DLD1 (cell line): ENCODE results near the gene TIAM1.

Source experiments
- in situ Hi-C: cut with HindIII; loops from 2 replicates; pipeline ENCODE4 v1.10.0; 2017; ENCODE audit warnings: low sequenced_read_pairs

Gene TIAM1

DNA sequence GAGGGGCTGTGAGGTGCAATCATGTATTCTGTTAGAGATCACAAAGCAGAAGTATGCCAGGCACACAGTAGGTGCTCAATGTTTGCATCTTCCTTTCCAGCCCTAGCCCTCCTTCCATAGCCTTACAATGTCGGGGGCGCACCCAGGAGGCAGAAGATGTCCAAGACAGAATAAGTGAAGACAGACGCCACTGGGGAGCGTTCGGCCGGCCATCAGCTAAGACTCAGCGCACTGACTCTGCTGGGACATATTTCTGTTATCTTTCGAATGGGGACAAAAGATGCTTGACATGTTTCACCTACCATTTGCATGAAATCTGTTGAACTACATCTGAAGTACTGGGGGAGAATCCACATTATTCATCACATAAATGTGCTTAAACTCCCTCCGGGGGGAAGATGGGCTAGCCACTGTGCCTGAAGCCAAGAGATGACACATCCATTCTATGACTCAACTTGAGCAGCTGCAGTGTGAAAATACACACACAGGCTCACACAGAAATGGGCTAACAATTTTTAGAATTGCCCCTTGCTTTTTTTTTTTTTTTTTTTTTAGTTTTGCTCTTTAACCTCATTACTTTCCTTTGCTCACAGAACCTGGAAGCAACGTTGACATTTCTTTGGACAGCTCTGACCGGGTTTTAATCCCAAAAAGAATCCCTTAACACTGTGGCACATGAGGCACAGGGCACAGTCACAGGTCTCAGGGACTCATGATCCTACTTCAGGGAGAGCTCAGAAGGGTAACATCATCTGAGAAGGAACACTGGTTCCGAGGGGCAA lies 7.9 kb downstream of the TIAM1 start:
- in situ Hi-C loops, result no loop called here

DNA sequence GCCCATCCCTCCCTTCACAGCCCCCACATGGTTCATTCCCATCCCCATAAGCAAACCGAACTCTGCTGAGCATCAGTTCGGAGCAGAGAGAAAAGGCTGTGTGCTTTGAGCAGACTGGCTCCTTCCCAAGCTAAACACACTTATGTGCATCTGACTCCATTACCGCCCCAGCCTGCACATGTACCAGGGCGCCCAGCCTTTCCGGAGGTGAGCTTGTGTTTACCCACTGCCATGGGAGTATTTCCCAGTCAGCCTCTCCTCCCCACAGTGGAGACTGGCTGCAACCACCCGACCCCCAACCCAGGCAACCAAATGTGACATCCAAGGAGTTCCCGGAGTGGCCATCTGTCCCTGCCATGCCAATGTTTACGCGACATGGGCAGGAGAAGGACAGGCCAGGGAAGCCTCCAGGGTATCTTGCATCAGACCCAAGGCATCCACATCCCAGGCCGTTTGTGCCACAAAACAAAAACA lies 9.4 kb downstream of the TIAM1 start:
- in situ Hi-C loops, result no loop called here

DNA sequence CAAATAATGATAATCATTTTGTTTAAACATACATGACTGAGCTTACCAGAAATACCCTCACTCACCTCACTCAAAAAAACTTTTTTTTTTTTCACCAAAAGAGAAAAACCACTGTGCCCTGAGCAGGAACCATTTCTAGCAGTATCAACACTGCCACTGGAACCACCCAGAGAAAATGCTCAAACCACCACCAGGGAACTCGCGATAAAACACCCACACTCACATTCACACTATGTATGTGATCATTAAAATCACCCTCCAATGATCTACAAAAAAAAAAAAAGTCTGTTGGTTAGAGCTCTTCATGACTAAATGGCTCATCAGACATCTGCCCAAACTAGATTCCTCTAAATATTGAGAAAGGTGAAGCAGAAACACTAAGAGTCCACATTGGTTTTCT lies 11.5 kb downstream of the TIAM1 start:
- in situ Hi-C loops, result no loop called here

DNA sequence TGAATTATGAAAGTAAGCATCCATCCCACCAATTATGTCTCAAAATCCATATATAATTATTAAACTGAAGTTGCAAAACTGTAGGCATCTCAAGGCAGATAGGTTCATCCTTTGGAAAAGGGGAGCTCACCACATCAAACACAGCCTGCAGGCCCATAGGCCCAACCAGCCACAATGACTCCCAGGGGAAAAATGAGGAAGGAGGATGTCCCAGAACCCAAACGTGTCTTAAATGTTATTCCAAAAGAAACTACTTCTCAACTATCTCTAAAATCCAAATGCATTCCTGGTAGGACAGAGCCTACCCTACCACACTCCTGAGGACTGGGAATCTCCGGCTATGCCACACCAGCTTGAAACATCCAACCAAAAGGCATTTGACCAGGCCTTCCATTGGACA lies 12.8 kb downstream of the TIAM1 start:
- in situ Hi-C loops, result no loop called here

DNA sequence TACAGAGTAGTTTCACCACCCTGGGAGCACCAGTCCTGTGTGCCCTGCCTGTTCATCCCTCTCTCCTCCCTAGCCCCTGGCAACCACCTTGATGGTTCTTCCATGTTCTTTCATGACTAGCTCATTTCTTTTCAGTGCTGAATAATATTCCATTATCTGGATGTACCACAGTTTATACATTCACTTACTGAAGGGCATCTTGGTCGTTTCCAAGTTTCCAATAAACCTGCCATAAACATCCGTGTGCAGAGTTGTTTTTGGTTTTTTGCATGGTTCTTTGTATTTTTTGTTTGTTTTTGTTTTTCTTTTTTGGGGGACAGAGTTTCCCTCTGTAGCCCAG lies 13.9 kb downstream of the TIAM1 start:
- in situ Hi-C loops, result no loop called here

DNA sequence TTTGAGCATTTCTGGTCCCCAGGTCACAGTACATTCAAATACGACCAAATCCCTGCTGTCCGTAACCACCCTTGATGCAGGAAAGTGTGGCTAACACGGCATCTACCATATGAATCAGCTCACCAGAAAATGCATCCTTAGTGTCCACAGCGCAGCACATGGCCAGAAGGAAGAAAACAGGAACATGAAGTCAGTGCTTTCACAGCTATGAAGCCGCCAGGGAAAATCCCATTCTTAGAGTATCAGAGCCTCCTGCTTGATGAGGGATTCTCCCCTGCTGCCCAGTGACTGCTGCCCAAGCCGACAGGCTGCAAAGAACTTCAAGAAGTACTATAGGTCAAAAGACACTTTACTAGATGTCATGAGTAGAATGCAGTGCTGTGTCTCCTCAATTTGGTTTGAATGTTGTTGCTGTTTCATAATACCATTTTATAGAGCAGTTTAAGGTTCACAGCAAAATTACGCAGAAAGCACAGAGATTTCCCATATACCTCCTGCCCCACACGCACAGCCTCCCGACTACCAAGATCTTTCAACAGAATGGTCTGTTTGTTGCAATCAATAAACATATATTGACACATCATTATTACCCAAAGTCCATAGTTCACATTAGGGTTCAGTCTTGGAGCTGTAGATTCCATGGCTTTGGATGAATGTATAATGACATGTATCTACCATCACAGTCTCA lies 14.5 kb downstream of the TIAM1 start:
- in situ Hi-C loops, result no loop called here

DNA sequence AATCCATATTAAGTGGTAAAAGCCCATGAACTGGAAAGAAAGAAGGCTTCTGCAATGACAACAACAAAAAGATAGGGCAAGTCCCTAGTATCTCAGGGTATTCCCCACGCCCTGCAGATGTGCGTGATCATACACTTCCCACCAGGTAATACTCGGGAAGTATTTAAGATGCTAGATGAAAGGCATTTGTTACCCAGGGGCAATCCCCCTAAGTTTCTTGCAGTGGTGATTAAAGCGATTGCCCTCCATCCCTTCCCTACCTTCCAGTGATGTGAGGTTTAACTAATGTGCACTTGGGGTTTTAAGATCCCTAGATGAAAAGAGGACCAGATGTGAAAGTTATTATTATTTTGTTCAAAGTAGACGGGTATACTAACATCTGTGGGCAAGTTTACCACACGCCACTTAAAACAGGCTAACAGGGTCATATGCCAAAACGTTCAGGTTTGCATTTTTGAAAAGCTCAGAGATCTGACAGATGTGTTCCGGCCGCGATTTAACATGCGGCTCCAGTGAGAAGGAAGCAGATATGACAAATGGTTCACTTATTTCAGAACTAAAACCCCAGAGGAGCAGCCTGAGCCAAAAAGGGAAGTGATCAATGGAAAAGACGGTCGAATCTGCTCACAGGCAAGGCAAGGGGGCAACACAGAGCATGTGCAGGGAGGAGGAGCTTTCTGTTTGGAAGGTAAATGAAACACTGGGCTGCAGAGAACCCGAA lies 17.4 kb downstream of the TIAM1 start:
- in situ Hi-C loops, result no loop called here

DNA sequence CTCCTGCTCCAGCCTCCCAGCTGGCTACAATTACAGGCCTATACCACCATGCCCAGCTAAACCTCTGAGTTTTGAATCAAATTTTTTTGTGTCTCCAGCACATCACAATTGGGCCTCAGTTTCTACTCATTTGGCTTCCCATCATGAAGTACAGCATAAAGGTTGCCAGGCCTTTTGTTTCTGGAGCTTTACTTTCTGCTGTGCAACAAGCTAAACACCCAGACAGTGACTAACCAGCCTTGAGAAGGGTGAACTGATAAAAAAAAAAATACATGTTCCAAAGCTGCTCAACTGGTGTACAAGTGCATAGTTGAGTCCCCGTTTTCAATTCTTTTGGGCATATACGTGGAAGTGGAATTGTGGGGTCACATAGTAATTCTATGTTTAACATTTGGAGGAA lies 25.1 kb downstream of the TIAM1 start:
- in situ Hi-C loops, result no loop called here

DNA sequence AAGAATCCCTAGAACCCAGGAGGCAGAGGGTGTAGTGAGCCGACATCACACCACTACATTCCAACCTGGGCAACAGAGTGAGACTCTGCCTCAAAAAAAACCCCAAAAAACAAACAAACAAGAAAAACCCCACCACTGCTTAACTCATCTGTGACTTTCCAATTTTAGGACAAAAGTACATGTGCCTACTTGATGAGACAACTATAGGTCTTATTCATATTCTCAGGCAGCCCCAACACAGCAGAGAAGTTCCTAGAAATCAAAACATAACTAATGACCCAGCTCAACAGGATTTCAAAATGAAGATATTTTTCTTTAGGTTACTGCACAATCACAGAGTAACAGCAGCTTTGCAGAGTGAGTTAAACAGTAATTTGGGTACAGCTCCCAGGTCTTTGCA lies 26.4 kb downstream of the TIAM1 start:
- in situ Hi-C loops, result no loop called here

DNA sequence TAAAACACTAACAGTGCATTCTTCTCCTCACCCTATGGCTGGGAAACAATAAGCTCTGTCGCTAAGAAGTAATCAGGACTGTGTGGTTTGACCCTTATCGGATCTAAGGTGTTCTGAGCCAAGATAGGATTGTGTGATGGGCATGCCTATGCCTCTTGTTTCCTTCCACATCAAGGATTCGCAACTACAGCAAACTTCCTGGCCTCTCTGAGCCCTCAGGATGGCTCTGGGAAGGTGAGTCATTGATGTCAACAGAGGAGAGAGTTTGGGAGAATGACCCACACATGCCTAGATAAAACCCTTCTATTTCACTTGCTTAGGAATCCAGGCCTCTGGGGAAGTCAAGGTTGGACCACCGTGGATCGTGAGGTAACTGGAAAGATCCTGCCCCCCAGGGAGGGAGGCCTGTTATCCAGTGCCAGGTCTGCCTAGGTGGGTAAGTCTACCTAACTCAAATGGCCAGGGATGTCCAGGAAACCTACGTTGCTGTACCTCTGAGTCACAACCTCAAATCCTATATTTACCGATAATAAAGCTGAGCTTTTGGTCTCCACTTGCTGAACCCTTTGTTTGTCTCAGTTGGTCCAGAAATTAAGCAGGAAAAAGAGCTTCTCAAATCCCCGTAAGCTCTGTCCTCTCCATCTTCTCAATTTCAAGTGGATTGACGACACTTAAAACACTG lies 27.4 kb downstream of the TIAM1 start:
- in situ Hi-C loops, result no loop called here

DNA sequence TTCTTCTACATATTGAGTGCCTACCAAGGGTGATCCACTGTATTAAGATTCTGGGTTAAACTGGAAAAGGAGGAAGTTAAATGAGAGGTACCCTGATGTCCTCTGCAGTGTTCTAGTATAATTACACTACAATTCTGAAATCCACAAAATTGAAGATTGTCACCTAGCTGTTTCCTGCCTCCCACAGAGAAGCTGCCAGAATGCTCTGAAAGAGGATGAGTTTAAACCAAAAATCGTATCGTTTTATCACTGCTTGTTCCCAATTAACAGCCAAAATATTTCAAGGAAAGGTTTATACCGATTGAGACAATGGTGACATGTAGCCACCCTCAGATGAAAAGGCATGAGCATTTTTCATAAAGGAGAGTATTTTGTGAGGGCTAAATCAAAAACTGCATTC lies 28.0 kb downstream of the TIAM1 start:
- in situ Hi-C loops, result no loop called here

DNA sequence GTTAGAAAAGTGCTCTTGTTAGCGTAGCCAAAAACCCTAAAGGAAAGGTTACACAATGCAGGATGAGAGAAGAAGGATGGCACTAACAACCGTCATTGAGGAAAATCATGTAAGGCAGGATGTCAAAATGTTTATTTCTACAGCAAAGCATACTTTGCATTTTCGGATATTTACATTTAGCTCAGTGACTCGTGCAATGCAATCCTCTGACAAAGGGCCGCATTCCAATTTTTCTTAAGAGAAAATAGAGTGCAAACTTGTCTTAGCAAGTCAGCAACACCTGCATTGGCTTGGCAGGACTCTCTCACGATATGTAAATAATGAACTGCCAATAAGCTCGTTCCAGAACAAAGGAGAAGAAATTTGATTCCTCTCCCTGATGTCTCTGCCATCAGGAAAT lies 33.3 kb downstream of the TIAM1 start:
- in situ Hi-C loops, result no loop called here

DNA sequence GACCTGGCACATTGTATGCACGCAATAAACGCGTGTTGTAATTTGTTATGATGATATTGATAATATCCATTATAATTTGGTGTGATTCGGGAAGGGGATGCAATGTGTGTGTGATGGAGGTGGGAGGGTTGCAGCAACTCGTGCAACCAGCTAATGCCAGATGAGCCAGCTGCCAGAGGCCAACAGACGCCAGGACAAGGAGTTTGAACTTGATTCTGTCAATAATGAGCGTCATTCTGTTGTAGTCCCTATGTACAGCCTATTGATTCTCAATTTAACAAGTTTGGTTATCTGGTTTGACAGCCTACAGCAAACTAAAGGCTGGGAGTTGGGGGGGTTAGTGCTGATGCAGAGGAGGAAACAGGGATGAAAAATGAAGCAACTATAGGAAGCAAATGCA lies 35.5 kb downstream of the TIAM1 start:
- in situ Hi-C loops, result no loop called here

DNA sequence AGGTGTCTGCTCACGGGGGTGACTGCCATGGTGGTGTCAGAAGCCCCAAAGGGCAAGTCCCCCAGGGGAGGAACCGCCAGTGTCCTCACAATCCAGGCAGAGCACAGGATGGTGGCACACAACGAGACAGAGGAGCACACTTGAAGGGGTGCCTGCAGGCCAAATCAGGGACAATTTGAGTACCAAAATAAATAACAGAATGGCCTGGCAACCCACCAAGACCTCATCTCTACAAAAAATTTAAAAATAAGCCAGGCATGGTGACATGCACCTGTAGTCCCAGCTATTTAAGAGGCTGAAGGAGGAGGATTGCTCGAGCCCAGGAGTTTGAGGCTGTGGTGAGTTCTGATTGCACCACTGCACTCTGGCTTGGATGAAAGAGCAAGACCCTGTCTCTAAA lies 38.2 kb downstream of the TIAM1 start:
- in situ Hi-C loops, result no loop called here

DNA sequence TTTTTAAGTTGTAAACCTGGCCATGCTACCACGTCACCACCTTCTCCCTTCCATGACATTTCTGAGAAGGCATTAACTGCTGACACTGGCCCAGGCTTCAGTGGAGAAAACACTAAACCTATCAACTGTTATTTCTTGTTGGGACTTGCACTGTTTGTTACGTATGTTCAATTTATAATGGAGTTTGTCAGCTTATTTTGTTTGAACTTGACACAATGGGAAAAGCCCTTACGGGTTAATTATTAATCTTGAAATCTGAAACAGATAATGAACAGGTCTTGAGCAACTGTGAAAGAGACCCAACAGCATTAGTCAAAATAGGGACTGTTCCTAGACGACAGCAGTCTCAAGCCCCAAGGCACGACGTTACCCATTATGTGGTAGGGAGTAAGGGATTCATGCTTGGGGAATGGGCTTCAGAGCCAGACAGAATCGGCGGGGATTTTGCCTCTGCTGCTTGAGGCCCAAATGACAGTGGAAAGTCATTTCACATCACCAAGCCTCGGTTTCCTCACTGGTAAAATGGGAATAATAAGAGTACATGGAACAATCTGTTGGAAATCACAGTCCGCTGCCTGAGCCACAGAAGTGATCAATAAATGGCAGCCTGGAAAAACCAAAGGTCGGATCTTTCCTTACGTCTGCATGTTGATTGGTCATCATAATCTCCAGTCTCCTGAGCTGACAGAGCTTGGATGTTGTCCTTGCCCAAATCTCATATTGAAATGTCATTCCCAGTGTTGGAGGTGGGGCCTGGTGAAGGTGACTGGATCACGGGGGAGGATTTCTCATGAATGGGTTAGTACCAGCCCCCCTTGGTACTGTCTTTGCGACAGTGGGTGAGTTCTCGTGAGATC lies 44.5 kb downstream of the TIAM1 start:
- in situ Hi-C loops, result no loop called here

DNA sequence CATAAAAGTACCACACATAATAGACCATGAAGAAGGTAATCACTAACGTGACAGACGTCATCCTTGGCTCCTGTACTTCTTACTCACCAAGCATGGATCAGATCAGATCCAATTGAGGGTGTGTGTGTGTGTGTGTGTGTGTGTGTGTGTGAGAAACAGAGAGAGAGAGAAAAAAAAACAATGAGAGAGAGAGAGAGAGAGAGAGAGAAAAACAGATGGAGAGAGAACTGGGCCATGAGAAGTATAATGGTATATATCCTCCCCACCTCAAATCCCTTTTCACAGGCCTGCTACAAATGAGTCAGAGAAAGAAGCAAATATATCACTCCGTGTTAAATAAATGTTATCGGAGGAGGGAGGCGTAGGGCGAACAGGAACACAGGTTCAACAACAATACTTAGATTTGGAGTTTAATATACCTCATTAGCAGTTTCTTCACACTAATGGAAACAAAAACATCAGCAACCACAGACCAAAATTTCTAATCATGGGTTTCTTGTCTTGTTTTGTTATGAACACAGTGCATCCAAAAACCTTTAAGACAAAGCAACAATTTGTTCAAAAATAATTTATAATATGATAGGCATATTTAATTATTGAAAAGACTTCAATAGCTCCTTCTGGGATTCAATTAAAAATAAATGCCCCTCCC lies 45.3 kb downstream of the TIAM1 start:
- in situ Hi-C loops, result no loop called here

DNA sequence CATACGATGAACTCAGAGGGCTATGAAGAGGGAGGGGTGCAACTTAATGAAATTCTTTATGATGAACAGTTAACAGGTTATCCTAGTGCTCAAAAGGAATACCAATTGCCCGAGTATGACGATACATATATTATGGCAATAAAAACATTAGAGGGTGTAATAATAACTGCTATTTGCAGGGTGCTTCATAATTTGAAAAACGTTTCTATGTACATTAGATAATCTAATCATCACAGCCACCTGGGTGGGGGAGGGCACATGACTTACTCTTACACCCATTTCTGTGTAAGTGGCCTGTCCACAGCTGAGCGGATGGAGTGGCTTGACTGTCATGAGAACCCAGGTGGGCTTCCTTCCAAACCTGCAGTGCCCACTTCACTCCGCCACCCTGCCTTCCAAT lies 46.3 kb downstream of the TIAM1 start:
- in situ Hi-C loops, result no loop called here

DNA sequence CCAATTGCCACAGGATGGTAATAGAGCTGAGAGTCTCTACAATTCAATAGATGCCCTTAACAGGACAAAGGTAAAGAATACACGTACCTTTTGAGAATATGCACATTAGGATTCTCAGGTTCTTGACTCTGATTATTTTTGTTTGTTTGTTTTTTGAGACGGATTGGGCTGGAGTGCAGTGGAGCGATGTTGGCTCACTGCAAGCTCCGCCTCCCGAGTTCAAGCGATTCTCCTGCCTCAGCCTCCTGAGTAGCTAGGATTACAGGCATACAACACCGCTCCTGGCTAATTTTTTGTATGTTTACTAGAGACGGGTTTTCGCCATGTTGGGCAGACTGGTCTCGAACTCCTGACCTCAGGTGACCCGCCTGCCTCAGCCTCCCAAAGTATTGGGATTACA lies 48.4 kb downstream of the TIAM1 start:
- in situ Hi-C loops, result no loop called here

DNA sequence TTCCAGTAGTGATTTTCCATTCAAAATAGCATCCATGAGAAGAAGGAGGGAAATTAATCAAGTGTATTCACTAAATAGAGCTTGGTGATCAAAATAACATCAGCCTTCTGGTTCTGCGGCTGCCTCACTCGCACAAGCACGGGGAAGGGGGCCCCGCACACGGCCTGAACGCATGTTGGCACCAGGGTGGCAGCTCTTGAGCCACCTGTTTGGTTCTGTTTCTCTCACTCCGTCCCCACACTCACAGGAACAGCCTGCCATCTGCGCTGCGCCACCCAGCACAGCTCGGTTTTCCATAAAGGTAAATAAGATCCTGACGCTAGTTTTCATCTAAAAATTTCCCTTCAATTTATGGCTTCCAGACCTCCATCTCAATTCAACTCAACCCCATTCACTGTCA lies 49.4 kb downstream of the TIAM1 start:
- in situ Hi-C loops, result no loop called here

DNA sequence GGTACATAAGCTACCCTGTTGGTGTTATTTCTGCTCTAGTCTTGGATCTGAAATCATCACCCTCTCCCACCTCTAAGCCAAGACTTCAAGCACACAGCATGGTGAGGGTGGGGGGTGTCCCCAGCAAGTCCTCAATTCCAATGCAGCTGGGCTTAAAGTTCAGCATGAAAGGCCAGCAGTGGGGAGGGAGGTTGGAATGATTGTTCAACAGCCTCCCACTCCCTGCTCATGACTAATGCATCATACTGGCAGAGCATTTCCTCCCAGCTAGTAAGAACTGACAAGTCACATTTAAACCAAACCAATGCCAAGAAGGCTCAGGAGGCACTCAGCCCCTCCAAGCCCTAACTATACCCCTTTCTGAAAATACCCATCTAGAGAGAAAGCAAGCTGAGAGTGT lies 50.1 kb downstream of the TIAM1 start:
- in situ Hi-C loops, result no loop called here
